Panc1 (cell line): ENCODE data around the gene FLVCR2. TPM values are rescaled to one million over a fixed set of nuclear protein-coding genes. Genes with fewer than 3 reads are reported as not detected.

Experiments used
- ATAC-seq: fragments of 200-7000 bp; cut with Tn5 transposase; 2 replicates; pipeline ENCODE4 v1.9.1; 2020; ENCODE audit warnings: mild to moderate bottlenecking, moderate library complexity
- BruUV-seq: library from RNA; stranded (reverse); fragments of 400-500 nt; replicated peaks from 2 replicates; lab custom pipeline; 2021; lab: Mats Ljungman, UMichigan
- CTCF ChIA-PET: fragments of 300-600 bp; sonication (Branson Sonifier 250); formaldehyde crosslinking; loops from one replicate; lab custom pipeline; 2022; ENCODE audit warnings: antibody characterized with exemption; lab: Charles Lee
- POLR2A ChIA-PET: fragments of 300-600 bp; sonication (Branson Sonifier 250); formaldehyde crosslinking; loops from one replicate; lab custom pipeline; 2022; ENCODE audit warnings: antibody characterized with exemption; lab: Charles Lee
- DNase-seq: peaks from one replicate; pipeline ENCODE4 v3.0.0-alpha.2; 2010; ENCODE audit warnings: low read depth, low spot score
- H3K27ac ChIP-seq: 2 replicates; pipeline ENCODE4 v1.5.1; 2011; ENCODE audit warnings: mild to moderate bottlenecking, low read length, inconsistent platforms
- H3K27me3 ChIP-seq: fragments of 200-500 bp; sonication (Bioruptor generic); 2 replicates; pipeline ENCODE4 v1.6.0; 2014; ENCODE audit warnings: low read length, inconsistent platforms; ENCODE audit not compliant: control insufficient read depth, insufficient read depth
- H3K36me3 ChIP-seq: fragments of 200-500 bp; sonication (Bioruptor generic); 2 replicates; pipeline ENCODE4 v1.5.1; 2014; ENCODE audit warnings: inconsistent platforms, mild to moderate bottlenecking, low read length, moderate library complexity; ENCODE audit not compliant: control insufficient read depth, insufficient read depth
- H3K4me1 ChIP-seq: 2 replicates; pipeline ENCODE4 v1.5.1; 2011; ENCODE audit warnings: inconsistent platforms, mild to moderate bottlenecking, low read length, moderate library complexity; ENCODE audit not compliant: control insufficient read depth, insufficient read depth
- H3K4me3 ChIP-seq, 2 experiments: 2 replicates each; pipeline ENCODE4 v1.5.1; 2011 to 2012; ENCODE audit warnings: low read depth in 2 of 2, low read length in 2 of 2, mild to moderate bottlenecking in 2 of 2, inconsistent platforms in 1 of 2, moderate library complexity in 1 of 2
- H3K9me3 ChIP-seq: fragments of 200-500 bp; sonication (Bioruptor generic); 2 replicates; pipeline ENCODE4 v1.5.1; 2014; ENCODE audit warnings: low read depth, mild to moderate bottlenecking, inconsistent platforms, low read length, moderate library complexity; ENCODE audit not compliant: control insufficient read depth, insufficient read depth
- CTCF ChIP-seq: fragments of 450-650 bp; IDR thresholded peaks from 2 replicates; pipeline ENCODE4 v1.5.1; 2017; ENCODE audit warnings: mild to moderate bottlenecking
- POLR2AphosphoS5 ChIP-seq: IDR thresholded peaks from 2 replicates; pipeline ENCODE4 v1.6.1; 2012; ENCODE audit warnings: mild to moderate bottlenecking, low read depth, low read length, moderate library complexity
- REST ChIP-seq, 2 experiments: IDR thresholded peaks; 2 replicates each; pipeline ENCODE4 v1.6.1; 2011 to 2012; ENCODE audit warnings: low read depth in 2 of 2, control low read depth in 1 of 2, low read length in 1 of 2, mild to moderate bottlenecking in 1 of 2, moderate library complexity in 1 of 2; ENCODE audit not compliant: insufficient read depth in 1 of 2
- SIN3A ChIP-seq: IDR thresholded peaks from 2 replicates; pipeline ENCODE4 v1.6.1; 2012; ENCODE audit warnings: low read depth, mild to moderate bottlenecking, low read length, moderate library complexity, borderline replicate concordance; ENCODE audit not compliant: insufficient read depth
- TCF7L2 ChIP-seq: IDR thresholded peaks from 2 replicates; pipeline ENCODE4 v1.6.1; 2011; ENCODE audit warnings: mild to moderate bottlenecking, low read depth, low read length, inconsistent platforms
- in situ Hi-C: cut with HindIII; loops from 2 replicates; pipeline ENCODE4 v1.10.0; 2016; ENCODE audit warnings: low sequenced_read_pairs, low pct_unique_long_range_greater_than_20kb
- intact Hi-C: fragments of 100-400 bp; cut with micrococcal nuclease; formaldehyde crosslinking; loops from one replicate; pipeline ENCODE4 v1.10.0; 2022; ENCODE audit not compliant: unreplicated experiment
- total RNA-seq: library from RNA; stranded (reverse); gene quantifications from one replicate; pipeline ENCODE4 v1.2.1, GENCODE V29; 2021; ENCODE audit not compliant: unreplicated experiment

The FLVCR2 gene
- total RNA-seq, 1 experiment from 2014 or later: 9.7 TPM

- Histone ChIP-seq H3K27ac (no peak overlapping the region), H3K4me1 (no peaks in the 10 kb centered on the region), H3K9me3 (peaks cover 4% of the 10 kb centered on the region; the same call in 1 of the 2 replicates), H3K27me3 (no peaks in the 10 kb centered on the region), H3K36me3 (no peaks in the 10 kb centered on the region), H3K4me3 (no peak overlapping the region)
- ChIA-PET CTCF (no interaction called here), POLR2A (no interaction called here)
- BruUV-seq: no TSS peak
- intact Hi-C loops (no loop called here), in situ Hi-C loops (no loop called here)
- DNase-seq (no peak), ATAC-seq (no peak)
- TF ChIP-seq SIN3A (no peak), POLR2AphosphoS5 (no peak), TCF7L2 (no peak), CTCF (no peak), REST (IDR thresholded peaks at IDR 0.05; ENCODE audit: insufficient read depth in 1 of 2, low read depth in 2 of 2, low read length in 1 of 2) (no peak)
Measured at GRCh38 chr14:75553761-75554364, 24.6 kb upstream of the FLVCR2 start.

GRCh38 chr14:75554482-75554881 lies 23.9 kb upstream of the FLVCR2 start:
- Histone ChIP-seq H3K9me3 (peaks cover 4% of the 10 kb centered on the region; the same call in 1 of the 2 replicates), H3K27me3 (no peaks in the 10 kb centered on the region), H3K36me3 (no peaks in the 10 kb centered on the region), H3K4me3 (no peak overlapping the region), H3K4me1 (no peaks in the 10 kb centered on the region), H3K27ac (no peak overlapping the region)
- POLR2A ChIA-PET: no interaction called here
- ATAC-seq (no peak), DNase-seq (no peak)
- CTCF ChIA-PET: no interaction called here
- in situ Hi-C loops: no loop called here
- TF ChIP-seq CTCF: no peak
- TF ChIP-seq REST (IDR thresholded peaks at IDR 0.05; ENCODE audit: insufficient read depth in 1 of 2, low read depth in 2 of 2, low read length in 1 of 2): no peak
- TF ChIP-seq SIN3A: no peak
- TF ChIP-seq POLR2AphosphoS5: no peak
- no peak for TF ChIP-seq TCF7L2
- no TSS peak for BruUV-seq
- intact Hi-C loops: no loop called here
